Measurements from ENCODE around the gene DENND5A. TPM values are rescaled to one million over a fixed set of nuclear protein-coding genes. Genes with fewer than 3 reads are reported as not detected.
A peak's percentile ranks its signal among the peaks of the same experiment; 100 is the strongest.

DENND5A gene
- total and polyA plus RNA-seq, 9 of the 15 experiments (the other 6 are each of a cell fraction or from before 2014, with no cell fraction given) = 11.7 to 130 (median 46.3) TPM

DNA sequence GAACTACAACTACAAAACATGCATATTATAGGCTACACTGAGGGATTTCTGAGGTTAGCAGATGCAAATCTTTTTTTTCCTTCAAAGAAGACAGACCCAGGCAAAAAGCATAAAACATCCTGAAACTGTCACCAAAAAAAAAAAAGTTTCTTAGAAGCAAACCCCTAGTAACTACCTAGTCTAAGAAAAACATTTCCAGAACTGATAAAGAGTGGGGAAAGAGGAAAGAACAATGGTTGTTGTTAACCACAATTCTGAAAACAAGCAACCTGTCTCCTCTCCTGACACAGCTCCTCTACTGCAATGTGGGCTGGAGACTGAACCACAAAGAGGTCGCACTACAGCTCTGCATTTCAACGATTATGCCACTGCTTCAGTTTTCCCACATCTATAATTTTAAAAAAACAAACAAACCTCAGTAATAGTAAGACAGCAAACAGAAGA, 15.0 kb downstream of the DENND5A start (continued):
- TF ChIP-seq MGA (IDR thresholded peaks at IDR 0.05) = no peak
- no peak for TF ChIP-seq ZMIZ1 (IDR thresholded peaks at IDR 0.05; ENCODE audit: low read depth in 2 of 2, low read length in 2 of 2)
- TF ChIP-seq, protein P1, sequence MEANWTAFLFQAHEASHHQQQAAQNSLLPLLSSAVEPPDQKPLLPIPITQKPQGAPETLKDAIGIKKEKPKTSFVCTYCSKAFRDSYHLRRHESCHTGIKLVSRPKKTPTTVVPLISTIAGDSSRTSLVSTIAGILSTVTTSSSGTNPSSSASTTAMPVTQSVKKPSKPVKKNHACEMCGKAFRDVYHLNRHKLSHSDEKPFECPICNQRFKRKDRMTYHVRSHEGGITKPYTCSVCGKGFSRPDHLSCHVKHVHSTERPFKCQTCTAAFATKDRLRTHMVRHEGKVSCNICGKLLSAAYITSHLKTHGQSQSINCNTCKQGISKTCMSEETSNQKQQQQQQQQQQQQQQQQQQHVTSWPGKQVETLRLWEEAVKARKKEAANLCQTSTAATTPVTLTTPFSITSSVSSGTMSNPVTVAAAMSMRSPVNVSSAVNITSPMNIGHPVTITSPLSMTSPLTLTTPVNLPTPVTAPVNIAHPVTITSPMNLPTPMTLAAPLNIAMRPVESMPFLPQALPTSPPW (CRISPR knock-in tag; IDR thresholded peaks at IDR 0.05) = no peak
- TF ChIP-seq ZNF766 (CRISPR knock-in tag; conservative IDR thresholded peaks at IDR 0.05) = 0 out of 2 replicates have a peak, but pooled peaks have one; percentile 30
